ENCODE data around the gene TRAPPC10. TPM values are rescaled to one million over a fixed set of nuclear protein-coding genes. Genes with fewer than 3 reads are reported as not detected.

TRAPPC10 gene
- total and polyA plus RNA-seq, 10 of the 15 experiments (the other 5 are each of a cell fraction or from before 2014, with no cell fraction given), result 1.1 to 39.6 (median 28.2) TPM

DNA sequence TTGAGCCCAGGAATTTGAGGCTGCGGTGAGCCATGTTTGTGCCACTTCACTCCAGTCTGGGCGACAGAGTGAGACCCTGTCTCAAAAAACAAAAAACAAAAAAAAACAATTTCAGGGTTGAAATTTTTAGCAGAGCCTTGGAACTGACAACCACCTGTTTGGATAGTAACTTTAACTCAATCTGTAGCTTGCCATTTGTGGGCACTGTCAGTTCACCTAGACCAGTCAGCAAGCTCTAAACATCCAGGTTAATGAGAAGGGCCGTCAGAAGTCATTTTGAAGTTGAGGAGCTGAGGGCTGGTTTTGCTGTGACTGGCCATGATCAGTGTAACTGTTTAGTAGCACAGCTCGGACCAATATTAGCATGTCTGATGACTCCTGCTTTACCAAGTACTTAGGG, 8.4 kb downstream of the TRAPPC10 start:
- no peak for FAIRE-seq
- intact Hi-C loops (cut with micrococcal nuclease; ENCODE audit: unreplicated experiment), result no loop called here
- no peaks in the 10 kb centered on the region; a peak in 1 of 4 replicates for H3K36me3 ChIP-seq (ENCODE audit: control insufficient read depth in 2 of 2, insufficient read depth in 2 of 2, low read length in 1 of 2)
- H3K27ac ChIP-seq (ENCODE audit: control insufficient read depth, insufficient read depth), result no peak overlapping the region
- in situ Hi-C loops (cut with MboI), result no loop called here
- SMC1A ChIA-PET (ENCODE audit: uncharacterized antibody, unreplicated experiment), result interaction anchor here (0.6 to 1.6 kb wide), 4 partner anchors 15 to 240 kb away, joined by 3 to 4 read pairs (median 3); no protein-coding TSS in a partner anchor
- no peak overlapping the region for H3K4me3 ChIP-seq
- POLR2A ChIA-PET, result interaction anchor here (0.9 to 1.9 kb wide), 2 partner anchors 9 to 102 kb away, joined by 3 to 5 read pairs; partner anchors contain the start of gene TRAPPC10
- 82% methylated on average over 4 of the region's 4 CpGs for WGBS (ENCODE audit: insufficient coverage, insufficient replicate concordance, low lambda C conversion rate, missing lambda C conversion rate)
- RAD21 ChIA-PET (ENCODE audit: unreplicated experiment), result no interaction called here
- H3K9ac ChIP-seq (ENCODE audit: control insufficient read depth, insufficient read depth, low read length), result no peak overlapping the region
- no peaks in the 10 kb centered on the region for H3K9me3 ChIP-seq (replicated peaks; ENCODE audit: control insufficient read depth, insufficient read depth, low read length)
- TF ChIP-seq SKIL (IDR thresholded peaks at IDR 0.05; ENCODE audit: low read depth, poor library complexity, severe bottlenecking) (no peak), ZNF274 (IDR thresholded peaks at IDR 0.05; ENCODE audit: insufficient read depth, insufficient read length) (no peak), SP1 (IDR thresholded peaks at IDR 0.05; ENCODE audit: low read depth, low read length) (no peak), PKNOX1 (IDR thresholded peaks at IDR 0.05) (no peak), MEF2A (IDR thresholded peaks at IDR 0.05; ENCODE audit: insufficient read depth, low read depth, low read length) (no peak)
- H3K4me2 ChIP-seq (ENCODE audit: control insufficient read depth, insufficient read depth), result no peak overlapping the region
- no TSS peak for BruUV-seq (replicated peaks)
- peaks cover 20% of the 10 kb centered on the region for H3K4me1 ChIP-seq (ENCODE audit: control insufficient read depth, insufficient read depth, low read length)
- H3K27me3 ChIP-seq (replicated peaks in 1 of 2; ENCODE audit: control insufficient read depth in 2 of 2, insufficient read depth in 2 of 2, low read length in 1 of 2), result no peaks in the 10 kb centered on the region
- no peak overlapping the region for H2AFZ ChIP-seq (ENCODE audit: control insufficient read depth, low read depth, low read length)
- ATAC-seq, result no peak; the same call in 2 of the 3 replicates
- DNase-seq (ENCODE audit: low read depth, low spot score), result no peak
- H3K79me2 ChIP-seq (ENCODE audit: control insufficient read depth, insufficient read depth, low read length), result peaks cover 92% of the 10 kb centered on the region
- CTCF ChIA-PET, result interaction anchor here (1.3 kb wide), 1 partner anchor 15 kb away, joined by 3 read pairs; no protein-coding TSS in a partner anchor
- H4K20me1 ChIP-seq (ENCODE audit: control insufficient read depth, insufficient read depth), result no peaks in the 10 kb centered on the region; the same call in 1 of the 2 replicates

All from GM12878 (cell line).